ENCODE results near the gene SORBS2.

SORBS2 gene

GRCh38 chr4:185671066-185671465, 140.9 kb downstream of the SORBS2 start:
- TF ChIP-seq CTCF (IDR thresholded peaks at IDR 0.05; ENCODE audit: unreplicated experiment in 3 of 3), result no peak
- Mint-ChIP-seq H3K9me3 (no peaks in the 10 kb centered on the region), H3K27ac (no peak overlapping the region), H3K4me1 (peaks cover 22% of the 10 kb centered on the region), H3K27me3 (ENCODE audit: low read depth) (peaks cover under 1% of the 10 kb centered on the region), H3K4me3 (no peak overlapping the region), H3K36me3 (ENCODE audit: low read depth) (no peaks in the 10 kb centered on the region)

GRCh38 chr4:185669288-185669687, 142.7 kb downstream of the SORBS2 start:
- H3K27me3 Mint-ChIP-seq (ENCODE audit: low read depth), result peaks cover 6% of the 10 kb centered on the region
- H3K9me3 Mint-ChIP-seq, result no peaks in the 10 kb centered on the region
- no peak for TF ChIP-seq CTCF (IDR thresholded peaks at IDR 0.05; ENCODE audit: unreplicated experiment in 3 of 3)
- H3K4me1 Mint-ChIP-seq, result peaks cover 22% of the 10 kb centered on the region
- no peak overlapping the region for H3K4me3 Mint-ChIP-seq
- H3K36me3 Mint-ChIP-seq (ENCODE audit: low read depth), result no peaks in the 10 kb centered on the region
- no peak overlapping the region for H3K27ac Mint-ChIP-seq

- Mint-ChIP-seq H3K27me3 (ENCODE audit: low read depth) (peaks cover 6% of the 10 kb centered on the region), H3K4me3 (no peak overlapping the region), H3K36me3 (ENCODE audit: low read depth) (peaks cover 3% of the 10 kb centered on the region), H3K4me1 (no peaks in the 10 kb centered on the region), H3K27ac (no peak overlapping the region), H3K9me3 (no peaks in the 10 kb centered on the region)
- no peak for TF ChIP-seq CTCF (IDR thresholded peaks at IDR 0.05; ENCODE audit: unreplicated experiment in 3 of 3)
Measured at GRCh38 chr4:185666156-185666555, 145.8 kb downstream of the SORBS2 start.

GRCh38 chr4:185665655-185666054, 146.3 kb downstream of the SORBS2 start:
- peaks cover 3% of the 10 kb centered on the region for H3K36me3 Mint-ChIP-seq (ENCODE audit: low read depth)
- H3K27me3 Mint-ChIP-seq (ENCODE audit: low read depth), result peaks cover 6% of the 10 kb centered on the region
- H3K4me3 Mint-ChIP-seq, result no peak overlapping the region
- H3K27ac Mint-ChIP-seq, result no peak overlapping the region
- no peak for TF ChIP-seq CTCF (IDR thresholded peaks at IDR 0.05; ENCODE audit: unreplicated experiment in 3 of 3)
- H3K4me1 Mint-ChIP-seq, result no peaks in the 10 kb centered on the region
- no peaks in the 10 kb centered on the region for H3K9me3 Mint-ChIP-seq

GRCh38 chr4:185664481-185664880, 147.5 kb downstream of the SORBS2 start:
- TF ChIP-seq CTCF (IDR thresholded peaks at IDR 0.05; ENCODE audit: unreplicated experiment in 3 of 3), result no peak
- H3K27ac Mint-ChIP-seq, result no peak overlapping the region
- peaks cover 3% of the 10 kb centered on the region for H3K36me3 Mint-ChIP-seq (ENCODE audit: low read depth)
- no peaks in the 10 kb centered on the region for H3K9me3 Mint-ChIP-seq
- peaks cover 6% of the 10 kb centered on the region for H3K27me3 Mint-ChIP-seq (ENCODE audit: low read depth)
- H3K4me1 Mint-ChIP-seq, result no peaks in the 10 kb centered on the region
- no peak overlapping the region for H3K4me3 Mint-ChIP-seq

GRCh38 chr4:185662030-185662778, 149.8 kb downstream of the SORBS2 start:
- Mint-ChIP-seq H3K4me3 (no peak overlapping the region), H3K9me3 (no peaks in the 10 kb centered on the region), H3K27ac (no peak overlapping the region), H3K36me3 (ENCODE audit: low read depth) (peaks cover 3% of the 10 kb centered on the region), H3K27me3 (ENCODE audit: low read depth) (peaks cover 6% of the 10 kb centered on the region), H3K4me1 (peaks cover 2% of the 10 kb centered on the region)
- TF ChIP-seq CTCF (IDR thresholded peaks at IDR 0.05; ENCODE audit: unreplicated experiment in 3 of 3), result no peak

Measured in nephron (organoid).